Myocyte (in vitro differentiated cells): ENCODE data around the gene SIK3. TPM values are rescaled to one million over a fixed set of nuclear protein-coding genes. Genes with fewer than 3 reads are reported as not detected.
A peak's percentile ranks its signal among the peaks of the same experiment; 100 is the strongest.

ENCODE experiments used
- DNase-seq: peaks from one replicate; pipeline ENCODE4 v3.0.0-alpha.2; 2012; ENCODE audit warnings: low read depth
- total RNA-seq: library from RNA; depleted of rRNA; stranded (reverse); fragments of >200 nt; gene quantifications from 2 replicates; pipeline ENCODE4 v1.2.3, GENCODE V29; 2014

The SIK3 gene
- total RNA-seq, 1 donor from 2014 or later, result 19.7 TPM

- peak; percentile 9 for DNase-seq
Observed at GRCh38 chr11:116931206-116931953, 166.8 kb downstream of the SIK3 start.

- no peak for DNase-seq
Observed at GRCh38 chr11:116930586-116930985, 167.6 kb downstream of the SIK3 start.

- DNase-seq, result no peak
Observed at GRCh38 chr11:116930177-116930576, 168.1 kb downstream of the SIK3 start.

GRCh38 chr11:116929414-116930090 is 168.7 kb downstream of the SIK3 start:
- DNase-seq, result no peak

- no peak for DNase-seq
Observed at GRCh38 chr11:116928845-116929244, 169.4 kb downstream of the SIK3 start.

- DNase-seq, result no peak
Observed at GRCh38 chr11:116928102-116928777, 170.0 kb downstream of the SIK3 start.

GRCh38 chr11:116927163-116927974 is 170.9 kb downstream of the SIK3 start:
- peak; percentile 40 for DNase-seq

GRCh38 chr11:116925050-116925449 is 173.2 kb downstream of the SIK3 start:
- DNase-seq, result no peak

- no peak for DNase-seq
Observed at GRCh38 chr11:116918925-116919655, 179.1 kb downstream of the SIK3 start.

- DNase-seq, result no peak
Observed at GRCh38 chr11:116917632-116918031, 180.6 kb downstream of the SIK3 start.

- no peak for DNase-seq
Observed at GRCh38 chr11:116916886-116917285, 181.3 kb downstream of the SIK3 start.

- no peak for DNase-seq
Observed at GRCh38 chr11:116916052-116916451, 182.2 kb downstream of the SIK3 start.

- DNase-seq, result no peak
Observed at GRCh38 chr11:116913000-116913399, 185.2 kb downstream of the SIK3 start.

GRCh38 chr11:116911976-116912734 is 186.1 kb downstream of the SIK3 start:
- DNase-seq, result no peak

- no peak for DNase-seq
Observed at GRCh38 chr11:116910847-116911246, 187.4 kb downstream of the SIK3 start.

- peak; percentile 30 for DNase-seq
Observed at GRCh38 chr11:116910378-116910777, 187.8 kb downstream of the SIK3 start.

- no peak for DNase-seq
Observed at GRCh38 chr11:116909245-116909644, 189.0 kb downstream of the SIK3 start.

- no peak for DNase-seq
Observed at GRCh38 chr11:116906479-116906878, 191.7 kb downstream of the SIK3 start.

- no peak for DNase-seq
Observed at GRCh38 chr11:116903090-116903489, 195.1 kb downstream of the SIK3 start.
